Fibroblast of peridontal ligament (primary cell): Measurements from ENCODE around the gene CCDC78.

Source experiments
- DNase-seq: peaks from one replicate; pipeline ENCODE4 v3.0.0-alpha.2; 2010; ENCODE audit errors: extremely low read depth

Gene CCDC78

GRCh38 chr16:726438-727290 is at the start of gene CCDC78, which contains the start of gene HAGHL:
CCDC78 (minus strand) TSS chr16:726443; CDS start chr16:726367, 76 bp downstream.
HAGHL (plus strand) TSS chr16:727106; CDS start chr16:727510, 404 bp downstream.
- DNase-seq = peak; percentile 13

GRCh38 chr16:775236-775796 is 49.1 kb upstream of the CCDC78 start:
- DNase-seq = no peak

- DNase-seq = no peak
These were observed 48.1 kb upstream of the CCDC78 start for GRCh38 chr16:774086-775001.

GRCh38 chr16:772959-773358 is 46.7 kb upstream of the CCDC78 start:
- DNase-seq = no peak

GRCh38 chr16:770411-770810 is 44.2 kb upstream of the CCDC78 start:
- no peak for DNase-seq

GRCh38 chr16:769934-770333 is 43.7 kb upstream of the CCDC78 start:
- no peak for DNase-seq

- no peak for DNase-seq
These were observed 43.0 kb upstream of the CCDC78 start for GRCh38 chr16:769184-769784.

GRCh38 chr16:768428-768827 is 42.2 kb upstream of the CCDC78 start:
- DNase-seq = no peak

- no peak for DNase-seq
These were observed 41.5 kb upstream of the CCDC78 start for GRCh38 chr16:767743-768235.

- no peak for DNase-seq
These were observed 40.8 kb upstream of the CCDC78 start for GRCh38 chr16:766820-767640.

GRCh38 chr16:766008-766819 is 40.0 kb upstream of the CCDC78 start:
- no peak for DNase-seq

- no peak for DNase-seq
These were observed 39.2 kb upstream of the CCDC78 start for GRCh38 chr16:765488-765865.

GRCh38 chr16:764848-765487 is 38.7 kb upstream of the CCDC78 start:
- DNase-seq = no peak

- DNase-seq = no peak
These were observed 38.0 kb upstream of the CCDC78 start for GRCh38 chr16:764184-764750.

GRCh38 chr16:763369-764183 is 37.3 kb upstream of the CCDC78 start:
- DNase-seq = no peak

GRCh38 chr16:762595-763268 is 36.5 kb upstream of the CCDC78 start:
- no peak for DNase-seq

- no peak for DNase-seq
These were observed 35.6 kb upstream of the CCDC78 start for GRCh38 chr16:761625-762513.
